Lung (tissue), 12 donors: Measurements from ENCODE around the gene BMP8B. TPM values are rescaled to one million over a fixed set of nuclear protein-coding genes. Genes with fewer than 3 reads are reported as not detected.

ENCODE experiments used
- ATAC-seq: fragments of 200-7000 bp; cut with Tn5 transposase; one replicate; pipeline ENCODE4 v1.9.1; 2020; ENCODE audit warnings: moderate number of reproducible peaks; ENCODE audit not compliant: insufficient read depth, low FRiP score
- DNase-seq, 3 donors: peaks; one replicate each; pipeline ENCODE4 v3.0.0-alpha.2; 2013 to 2017
- H3K27ac ChIP-seq, 2 donors: one replicate each; pipeline ENCODE4 v1.5.1; 2013; ENCODE audit warnings: mild to moderate bottlenecking in 2 of 2, moderate library complexity in 2 of 2, control low read depth in 1 of 2, inconsistent platforms in 1 of 2, low read depth in 1 of 2, low read length in 1 of 2
- H3K27me3 ChIP-seq, 3 donors: one replicate each; pipeline ENCODE4 v1.5.1; 2013; ENCODE audit warnings: low read length in 2 of 3; ENCODE audit not compliant: control insufficient read depth in 3 of 3, insufficient read depth in 3 of 3
- H3K36me3 ChIP-seq, 4 donors: one replicate each; pipeline ENCODE4 v1.5.1; 2013; ENCODE audit warnings: low read length in 4 of 4, mild to moderate bottlenecking in 1 of 4, moderate library complexity in 1 of 4; ENCODE audit not compliant: control insufficient read depth in 4 of 4, insufficient read depth in 4 of 4
- H3K4me1 ChIP-seq, 5 donors: one replicate each; pipeline ENCODE4 v1.5.1; 2013; ENCODE audit warnings: low read length in 5 of 5, mild to moderate bottlenecking in 2 of 5, moderate library complexity in 1 of 5; ENCODE audit not compliant: control insufficient read depth in 5 of 5, insufficient read depth in 5 of 5
- H3K4me3 ChIP-seq: one replicate; pipeline ENCODE4 v1.5.1; 2013; ENCODE audit warnings: mild to moderate bottlenecking, control low read depth, moderate library complexity
- H3K9ac ChIP-seq, 2 donors: one replicate each; pipeline ENCODE4 v1.5.1; 2013; ENCODE audit warnings: low read length in 2 of 2, control low read depth in 1 of 2; ENCODE audit not compliant: insufficient read depth in 1 of 2
- H3K9me3 ChIP-seq, 4 donors: one replicate each; pipeline ENCODE4 v1.5.1; 2013; ENCODE audit warnings: low read length in 3 of 4, mild to moderate bottlenecking in 1 of 4, moderate library complexity in 1 of 4; ENCODE audit not compliant: control insufficient read depth in 4 of 4, insufficient read depth in 3 of 4
- CTCF ChIP-seq: IDR thresholded peaks from 2 replicates; pipeline ENCODE4 v1.5.1; 2012; ENCODE audit warnings: mild to moderate bottlenecking; ENCODE audit errors: control extremely low read depth, extremely low read depth
- WGBS, 2 donors: extraction: QIAGEN DNeasy Blood & Tissue Kit; methylation state at CpG; one replicate each; pipeline ENCODE4 v1.1.7; 2013; 5-methylcytosine and 5-hydroxymethylcytosine counted together
- polyA plus RNA-seq, 2 donors: library from polyadenylated mRNA; stranded (reverse); fragments of 200-250 nt; gene quantifications; one replicate each; pipeline ENCODE4 v1.2.1, GENCODE V29; 2013
- total RNA-seq, 2 donors: library from RNA; depleted of rRNA in 1 of 2; stranded (reverse); fragments of >200 nt in 1 of 2; gene quantifications; one replicate each; pipeline ENCODE4 v1.2.1, GENCODE V29; 2014 to 2021
- donor health status: control.
- donor health status: control.
- donor health status: Bipolar disorder and iron deficiency.
- donor health status: healthy.
- donor health status: DM: yes; HTN: yes; CAD: no.

The BMP8B gene
- total and polyA plus RNA-seq, 4 donors = 0.63 to 4.9 (median 0.90) TPM

- no peak overlapping the region for H3K9ac ChIP-seq
- peaks cover 7 to 58% (median 20%) of the 10 kb centered on the region in 4 donors for H3K36me3 ChIP-seq
- no peak for ATAC-seq
- no peak for TF ChIP-seq CTCF
- H3K9me3 ChIP-seq = no peaks in the 10 kb centered on the region
- no peak for DNase-seq
- no peak overlapping the region for H3K4me3 ChIP-seq
- no peaks in the 10 kb centered on the region for H3K27me3 ChIP-seq
- no peaks in the 10 kb centered on the region for H3K4me1 ChIP-seq
- 63 to 79% methylated on average over 5 of the region's 5 CpGs for WGBS, 2 donors
- H3K27ac ChIP-seq = no peak overlapping the region
Measured at GRCh38 chr1:39757501-39757900, 31.2 kb downstream of the BMP8B start.

DNA sequence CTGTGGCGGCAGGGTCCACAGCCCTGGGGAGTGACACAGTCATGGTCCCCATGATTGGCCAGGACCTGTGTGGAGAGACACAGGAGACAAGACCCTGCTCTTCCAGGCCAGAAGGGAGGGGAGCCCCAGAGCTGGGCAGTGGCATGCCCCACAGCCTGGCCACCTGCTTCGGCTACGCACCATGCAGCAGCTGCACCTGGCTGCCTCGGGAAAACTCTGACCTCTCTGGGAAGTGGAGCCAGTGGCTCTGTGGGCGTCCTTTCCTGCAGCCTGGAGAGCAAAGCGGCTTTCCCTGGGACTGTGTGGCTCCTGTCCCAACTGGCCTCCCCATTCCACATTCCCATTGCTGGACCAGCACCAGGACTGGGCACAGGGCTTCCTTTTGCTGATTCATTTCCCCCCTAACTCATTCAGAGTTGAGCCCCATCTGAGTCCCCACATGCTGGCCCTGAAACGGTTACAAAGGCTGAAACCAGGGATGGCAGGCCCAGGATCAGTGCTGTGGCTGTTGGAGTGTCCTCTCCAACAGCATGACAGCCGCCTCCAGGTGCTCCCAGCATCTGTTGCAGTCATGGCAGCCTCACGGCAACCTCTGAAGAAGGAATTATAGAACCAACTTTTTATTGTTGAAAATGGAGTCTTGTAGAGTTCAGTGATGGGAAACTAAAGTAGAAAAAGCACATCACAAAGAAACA lies 32.6 kb downstream of the BMP8B start:
- H3K36me3 ChIP-seq = peaks cover 14 to 65% (median 24%) of the 10 kb centered on the region in 4 donors
- ATAC-seq = no peak
- no peak overlapping the region for H3K27ac ChIP-seq
- H3K9ac ChIP-seq = no peak overlapping the region
- H3K27me3 ChIP-seq = no peaks in the 10 kb centered on the region
- no peaks in the 10 kb centered on the region for H3K4me1 ChIP-seq
- no peak for TF ChIP-seq CTCF
- no peaks in the 10 kb centered on the region for H3K9me3 ChIP-seq
- no peak for DNase-seq
- no peak overlapping the region for H3K4me3 ChIP-seq
- 90 to 91% methylated on average over 9 of the region's 9 CpGs for WGBS, 2 donors

DNA sequence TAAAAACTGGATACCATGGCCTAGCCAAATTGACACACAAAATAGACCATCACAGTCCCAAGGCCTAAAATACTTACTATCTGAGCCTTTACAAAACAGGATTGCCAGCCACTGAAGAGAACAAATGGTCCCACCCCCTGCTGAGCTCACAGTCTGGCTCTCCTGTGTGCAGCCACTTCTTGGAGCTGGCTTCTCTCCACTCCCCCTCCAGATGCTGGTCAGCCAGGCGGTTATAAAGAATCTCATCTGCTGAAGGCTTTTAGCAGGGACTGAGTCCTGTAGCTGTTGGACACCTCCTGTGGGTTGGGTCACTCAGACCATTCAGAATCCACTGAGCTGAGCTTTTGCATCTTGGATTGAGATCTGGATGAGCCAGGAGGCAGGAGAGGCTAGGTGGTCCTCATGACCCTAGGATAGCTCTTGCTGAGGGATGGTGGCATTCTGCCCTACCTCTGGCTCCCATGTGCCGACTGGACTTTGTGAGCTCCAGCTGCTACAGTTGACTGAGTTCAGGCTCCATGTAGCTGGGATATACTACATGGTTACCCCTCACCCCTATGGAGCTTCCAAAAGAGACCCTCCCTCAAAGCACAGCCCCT lies 33.7 kb downstream of the BMP8B start:
- WGBS, 2 donors = 71 to 90% methylated on average over 2 of the region's 2 CpGs
- no peak for TF ChIP-seq CTCF

More for the DNA sequence above, 33.7 kb downstream of the BMP8B start:
- Histone ChIP-seq H3K27me3 (no peaks in the 10 kb centered on the region), H3K27ac (no peak overlapping the region), H3K9me3 (no peaks in the 10 kb centered on the region), H3K4me3 (no peak overlapping the region), H3K4me1 (no peaks in the 10 kb centered on the region), H3K36me3 (peaks cover 20 to 64% (median 28%) of the 10 kb centered on the region in 4 donors), H3K9ac (no peak overlapping the region)
- ATAC-seq (no peak), DNase-seq (no peak)
